ENCODE measurements around the gene ARHGAP27. TPM values are rescaled to one million over a fixed set of nuclear protein-coding genes. Genes with fewer than 3 reads are reported as not detected.

Gene ARHGAP27
- polyA plus RNA-seq, 3 donors: 47.2 to 315 (median 55.0) TPM

GRCh38 chr17:45410144-45411091, 22.3 kb downstream of the ARHGAP27 start:
- H3K4me1 ChIP-seq (ENCODE audit: control insufficient read depth in 1 of 2, insufficient read depth in 2 of 2, low read length in 2 of 2): peaks cover 93 to 98% of the 10 kb centered on the region in 2 donors
- intact Hi-C loops (cut with micrococcal nuclease): no loop called here
- WGBS (ENCODE audit: insufficient coverage): 5% methylated on average over 20 of the region's 24 CpGs
- H3K4me3 ChIP-seq (replicated peaks in 1 of 3; ENCODE audit: low read depth in 2 of 3, low read length in 3 of 3): peak overlapping the region; percentile 65 to 99 (median 82)
- H4K20me1 ChIP-seq (ENCODE audit: insufficient read depth, low read length): peaks cover 48% of the 10 kb centered on the region
- H3K27ac Mint-ChIP-seq: peak overlapping the region; percentile 94 to 98 (median 96)
- H3K4me1 Mint-ChIP-seq: peaks cover 85% of the 10 kb centered on the region
- H3K36me3 Mint-ChIP-seq: peaks cover 17 to 61% of the 10 kb centered on the region in 2 donors
- peak; percentile 70 to 89 (median 80) for DNase-seq
- H3K9ac ChIP-seq (ENCODE audit: insufficient read depth, low read length, poor library complexity, severe bottlenecking): peak overlapping the region; percentile 77
- H3K36me3 ChIP-seq (replicated peaks in 1 of 2; ENCODE audit: control insufficient read depth in 1 of 2, insufficient read depth in 2 of 2, low read length in 2 of 2): peaks cover 6 to 9% of the 10 kb centered on the region in 2 donors
- peaks cover 0 to 3% (median 0%) of the 10 kb centered on the region in 7 donors for H3K9me3 Mint-ChIP-seq
- H3K27me3 Mint-ChIP-seq (ENCODE audit: low read depth in 3 of 3): peaks cover 0 to 2% (median 0%) of the 10 kb centered on the region in 3 donors
- TF ChIP-seq CTCF (IDR thresholded peaks at IDR 0.05): no peak
- no peak overlapping the region for H2AFZ ChIP-seq (ENCODE audit: insufficient read depth, low read depth, low read length, poor library complexity, severe bottlenecking)
- H3K4me3 Mint-ChIP-seq: peak overlapping the region; percentile 99
- peak overlapping the region; percentile 85 to 91 for H3K27ac ChIP-seq (ENCODE audit: low read depth in 1 of 2, low read length in 2 of 2)
- peak overlapping the region; percentile 100 for H3K4me2 ChIP-seq (replicated peaks; ENCODE audit: extremely low read depth, low read length, poor library complexity, severe bottlenecking)
- H3K79me2 ChIP-seq (ENCODE audit: insufficient read depth, low read length): peaks cover 88% of the 10 kb centered on the region
- H3K9me3 ChIP-seq (replicated peaks in 1 of 2; ENCODE audit: control insufficient read depth in 1 of 2, insufficient read depth in 1 of 2, low read length in 2 of 2): no peaks in the 10 kb centered on the region
- H3K27me3 ChIP-seq (ENCODE audit: control insufficient read depth in 2 of 2, insufficient read depth in 2 of 2, low read length in 2 of 2): no peaks in the 10 kb centered on the region

GRCh38 chr17:45409659-45410076, 23.0 kb downstream of the ARHGAP27 start:
- Histone ChIP-seq H3K27ac (ENCODE audit: low read depth in 1 of 2, low read length in 2 of 2) (peak overlapping the region; percentile 85 to 91), H2AFZ (ENCODE audit: insufficient read depth, low read depth, low read length, poor library complexity, severe bottlenecking) (no peak overlapping the region), H4K20me1 (ENCODE audit: insufficient read depth, low read length) (peaks cover 55% of the 10 kb centered on the region), H3K4me2 (replicated peaks; ENCODE audit: extremely low read depth, low read length, poor library complexity, severe bottlenecking) (peak overlapping the region; percentile 100), H3K9ac (ENCODE audit: insufficient read depth, low read length, poor library complexity, severe bottlenecking) (peak overlapping the region; percentile 77), H3K9me3 (replicated peaks in 1 of 2; ENCODE audit: control insufficient read depth in 1 of 2, insufficient read depth in 1 of 2, low read length in 2 of 2) (no peaks in the 10 kb centered on the region), H3K36me3 (replicated peaks in 1 of 2; ENCODE audit: control insufficient read depth in 1 of 2, insufficient read depth in 2 of 2, low read length in 2 of 2) (peaks cover 13 to 15% of the 10 kb centered on the region in 2 donors), H3K79me2 (ENCODE audit: insufficient read depth, low read length) (peaks cover 93% of the 10 kb centered on the region), H3K4me1 (ENCODE audit: control insufficient read depth in 1 of 2, insufficient read depth in 2 of 2, low read length in 2 of 2) (peaks cover 86 to 91% of the 10 kb centered on the region in 2 donors), H3K27me3 (ENCODE audit: control insufficient read depth in 2 of 2, insufficient read depth in 2 of 2, low read length in 2 of 2) (no peaks in the 10 kb centered on the region), H3K4me3 (replicated peaks in 1 of 3; ENCODE audit: low read depth in 2 of 3, low read length in 3 of 3) (peak overlapping the region; percentile 65 to 99 (median 82))
- Mint-ChIP-seq H3K27me3 (ENCODE audit: low read depth in 3 of 3) (peaks cover 0 to 2% (median 0%) of the 10 kb centered on the region in 3 donors), H3K27ac (peak overlapping the region; percentile 94 to 98 (median 96)), H3K36me3 (peaks cover 20 to 64% of the 10 kb centered on the region in 2 donors), H3K9me3 (no peaks in the 10 kb centered on the region), H3K4me1 (peaks cover 78% of the 10 kb centered on the region), H3K4me3 (peak overlapping the region; percentile 99)
- no peak for TF ChIP-seq CTCF (IDR thresholded peaks at IDR 0.05)
- 38% methylated on average over 3 of the region's 5 CpGs for WGBS (ENCODE audit: insufficient coverage)
- intact Hi-C loops (cut with micrococcal nuclease): no loop called here
- DNase-seq: no peak
